ENCODE data around the gene LSM4. TPM values are rescaled to one million over a fixed set of nuclear protein-coding genes. Genes with fewer than 3 reads are reported as not detected.

LSM4 gene
- total RNA-seq, 1 donor from 2014 or later = 198 TPM

- no peak for DNase-seq (ENCODE audit: low spot score)
- intact Hi-C loops (cut with micrococcal nuclease) = no loop called here
- no peaks in the 10 kb centered on the region for H3K27me3 Mint-ChIP-seq (ENCODE audit: low read depth)
- H3K4me1 Mint-ChIP-seq (ENCODE audit: low read depth) = peaks cover 9% of the 10 kb centered on the region
- no peak overlapping the region for H3K27ac Mint-ChIP-seq
- H3K4me3 Mint-ChIP-seq (ENCODE audit: low read depth) = no peak overlapping the region
- no peaks in the 10 kb centered on the region for H3K9me3 Mint-ChIP-seq
- H3K36me3 Mint-ChIP-seq (ENCODE audit: low read depth) = peaks cover 47% of the 10 kb centered on the region
These were observed 51.4 kb downstream of the LSM4 start for GRCh38 chr19:18271433-18271841.

GRCh38 chr19:18270326-18270725 is 52.5 kb downstream of the LSM4 start:
- Mint-ChIP-seq H3K27me3 (ENCODE audit: low read depth) (no peaks in the 10 kb centered on the region), H3K4me1 (ENCODE audit: low read depth) (peaks cover 6% of the 10 kb centered on the region), H3K36me3 (ENCODE audit: low read depth) (peaks cover 46% of the 10 kb centered on the region), H3K4me3 (ENCODE audit: low read depth) (no peak overlapping the region), H3K27ac (no peak overlapping the region), H3K9me3 (no peaks in the 10 kb centered on the region)
- no peak for DNase-seq (ENCODE audit: low spot score)
- intact Hi-C loops (cut with micrococcal nuclease) = no loop called here

- H3K27me3 Mint-ChIP-seq (ENCODE audit: low read depth) = no peaks in the 10 kb centered on the region
- no peaks in the 10 kb centered on the region for H3K4me1 Mint-ChIP-seq (ENCODE audit: low read depth)
- intact Hi-C loops (cut with micrococcal nuclease) = no loop called here
- no peak overlapping the region for H3K4me3 Mint-ChIP-seq (ENCODE audit: low read depth)
- DNase-seq (ENCODE audit: low spot score) = no peak
- H3K36me3 Mint-ChIP-seq (ENCODE audit: low read depth) = peaks cover 35% of the 10 kb centered on the region
- no peak overlapping the region for H3K27ac Mint-ChIP-seq
- no peaks in the 10 kb centered on the region for H3K9me3 Mint-ChIP-seq
These were observed 53.7 kb downstream of the LSM4 start for GRCh38 chr19:18269070-18269723.

GRCh38 chr19:18266771-18267686 is 55.8 kb downstream of the LSM4 start:
- Mint-ChIP-seq H3K4me1 (ENCODE audit: low read depth) (no peaks in the 10 kb centered on the region), H3K36me3 (ENCODE audit: low read depth) (peaks cover 23% of the 10 kb centered on the region), H3K4me3 (ENCODE audit: low read depth) (no peak overlapping the region), H3K9me3 (no peaks in the 10 kb centered on the region), H3K27ac (no peak overlapping the region), H3K27me3 (ENCODE audit: low read depth) (no peaks in the 10 kb centered on the region)
- no peak for DNase-seq (ENCODE audit: low spot score)
- intact Hi-C loops (cut with micrococcal nuclease) = no loop called here

- Mint-ChIP-seq H3K27me3 (ENCODE audit: low read depth) (no peaks in the 10 kb centered on the region), H3K4me3 (ENCODE audit: low read depth) (no peak overlapping the region), H3K27ac (no peak overlapping the region), H3K4me1 (ENCODE audit: low read depth) (no peaks in the 10 kb centered on the region), H3K36me3 (ENCODE audit: low read depth) (peaks cover 23% of the 10 kb centered on the region), H3K9me3 (no peaks in the 10 kb centered on the region)
- intact Hi-C loops (cut with micrococcal nuclease) = no loop called here
- no peak for DNase-seq (ENCODE audit: low spot score)
These were observed 57.3 kb downstream of the LSM4 start for GRCh38 chr19:18265582-18265981.

- intact Hi-C loops (cut with micrococcal nuclease) = no loop called here
- peaks cover 23% of the 10 kb centered on the region for H3K36me3 Mint-ChIP-seq (ENCODE audit: low read depth)
- no peaks in the 10 kb centered on the region for H3K27me3 Mint-ChIP-seq (ENCODE audit: low read depth)
- no peaks in the 10 kb centered on the region for H3K9me3 Mint-ChIP-seq
- no peak overlapping the region for H3K27ac Mint-ChIP-seq
- H3K4me1 Mint-ChIP-seq (ENCODE audit: low read depth) = no peaks in the 10 kb centered on the region
- no peak overlapping the region for H3K4me3 Mint-ChIP-seq (ENCODE audit: low read depth)
- DNase-seq (ENCODE audit: low spot score) = no peak
These were observed 57.8 kb downstream of the LSM4 start for GRCh38 chr19:18264971-18265540.

- Mint-ChIP-seq H3K36me3 (ENCODE audit: low read depth) (peaks cover 23% of the 10 kb centered on the region), H3K4me1 (ENCODE audit: low read depth) (no peaks in the 10 kb centered on the region), H3K4me3 (ENCODE audit: low read depth) (no peak overlapping the region), H3K9me3 (no peaks in the 10 kb centered on the region), H3K27me3 (ENCODE audit: low read depth) (no peaks in the 10 kb centered on the region), H3K27ac (no peak overlapping the region)
- no peak for DNase-seq (ENCODE audit: low spot score)
- intact Hi-C loops (cut with micrococcal nuclease) = no loop called here
These were observed 58.6 kb downstream of the LSM4 start for GRCh38 chr19:18264137-18264854.

- H3K27me3 Mint-ChIP-seq (ENCODE audit: low read depth) = no peaks in the 10 kb centered on the region
- intact Hi-C loops (cut with micrococcal nuclease) = no loop called here
- no peak overlapping the region for H3K27ac Mint-ChIP-seq
- no peaks in the 10 kb centered on the region for H3K4me1 Mint-ChIP-seq (ENCODE audit: low read depth)
- no peak overlapping the region for H3K4me3 Mint-ChIP-seq (ENCODE audit: low read depth)
- H3K9me3 Mint-ChIP-seq = no peaks in the 10 kb centered on the region
- peaks cover 18% of the 10 kb centered on the region for H3K36me3 Mint-ChIP-seq (ENCODE audit: low read depth)
- DNase-seq (ENCODE audit: low spot score) = no peak
These were observed 59.3 kb downstream of the LSM4 start for GRCh38 chr19:18263324-18264136.

- no peaks in the 10 kb centered on the region for H3K4me1 Mint-ChIP-seq (ENCODE audit: low read depth)
- H3K36me3 Mint-ChIP-seq (ENCODE audit: low read depth) = peaks cover 14% of the 10 kb centered on the region
- no peak for DNase-seq (ENCODE audit: low spot score)
- H3K27me3 Mint-ChIP-seq (ENCODE audit: low read depth) = no peaks in the 10 kb centered on the region
- intact Hi-C loops (cut with micrococcal nuclease) = no loop called here
- H3K4me3 Mint-ChIP-seq (ENCODE audit: low read depth) = no peak overlapping the region
- H3K9me3 Mint-ChIP-seq = no peaks in the 10 kb centered on the region
- H3K27ac Mint-ChIP-seq = no peak overlapping the region
These were observed 60.0 kb downstream of the LSM4 start for GRCh38 chr19:18262917-18263316.

- intact Hi-C loops (cut with micrococcal nuclease) = no loop called here
- H3K4me1 Mint-ChIP-seq (ENCODE audit: low read depth) = no peaks in the 10 kb centered on the region
- no peaks in the 10 kb centered on the region for H3K27me3 Mint-ChIP-seq (ENCODE audit: low read depth)
These were observed 60.7 kb downstream of the LSM4 start for GRCh38 chr19:18262144-18262543.

GRCh38 chr19:18261474-18261873 is 61.4 kb downstream of the LSM4 start:
- H3K27ac Mint-ChIP-seq = no peak overlapping the region
- intact Hi-C loops (cut with micrococcal nuclease) = no loop called here
- no peaks in the 10 kb centered on the region for H3K4me1 Mint-ChIP-seq (ENCODE audit: low read depth)
- no peak for DNase-seq (ENCODE audit: low spot score)
- H3K27me3 Mint-ChIP-seq (ENCODE audit: low read depth) = no peaks in the 10 kb centered on the region
- H3K4me3 Mint-ChIP-seq (ENCODE audit: low read depth) = no peak overlapping the region
- H3K36me3 Mint-ChIP-seq (ENCODE audit: low read depth) = peaks cover 8% of the 10 kb centered on the region
- no peaks in the 10 kb centered on the region for H3K9me3 Mint-ChIP-seq

More at GRCh38 chr19:18262144-18262543, 60.7 kb downstream of the LSM4 start:
- H3K9me3 Mint-ChIP-seq = no peaks in the 10 kb centered on the region
- no peak overlapping the region for H3K27ac Mint-ChIP-seq
- DNase-seq (ENCODE audit: low spot score) = no peak
- H3K36me3 Mint-ChIP-seq (ENCODE audit: low read depth) = peaks cover 14% of the 10 kb centered on the region
- no peak overlapping the region for H3K4me3 Mint-ChIP-seq (ENCODE audit: low read depth)

GRCh38 chr19:18259893-18260292 is 63.0 kb downstream of the LSM4 start:
- no peak for DNase-seq (ENCODE audit: low spot score)
- Mint-ChIP-seq H3K27me3 (ENCODE audit: low read depth) (peaks cover 4% of the 10 kb centered on the region), H3K27ac (no peak overlapping the region), H3K4me1 (ENCODE audit: low read depth) (no peaks in the 10 kb centered on the region), H3K9me3 (no peaks in the 10 kb centered on the region), H3K36me3 (ENCODE audit: low read depth) (no peaks in the 10 kb centered on the region), H3K4me3 (ENCODE audit: low read depth) (no peak overlapping the region)
- intact Hi-C loops (cut with micrococcal nuclease) = no loop called here

Data from activated T-helper 2 cell treated with anti-CD3 and anti-CD28 coated beads, Interferon-gamma antibody, Interleukin-2, Interleukin-4, amounts not matched to agents 10 μg/mL and 5 μg/mL and 100 μg/mL, durations not matched to agents 14 hours and 24 hours and 36 hours (primary cell).